Measurements from ENCODE around the gene YLPM1.

GRCh38 chr14:74784634-74785033 lies 21.5 kb downstream of the YLPM1 start:
- TF ChIP-seq POLR2A (IDR thresholded peaks at IDR 0.05; ENCODE audit: low read depth, low read length): no peak
- no peak for TF ChIP-seq POLR2AphosphoS5 (IDR thresholded peaks at IDR 0.05; ENCODE audit: low read depth, low read length)
